CD4-positive, alpha-beta T cell treated with Interleukin-17A for 4 hours (primary cell): Measurements from ENCODE around the gene RASL11B.

Experiments used
- DNase-seq: peaks from one replicate; pipeline ENCODE4 v3.0.0-alpha.2; 2020; ENCODE audit warnings: mixed read lengths

Gene RASL11B

DNA sequence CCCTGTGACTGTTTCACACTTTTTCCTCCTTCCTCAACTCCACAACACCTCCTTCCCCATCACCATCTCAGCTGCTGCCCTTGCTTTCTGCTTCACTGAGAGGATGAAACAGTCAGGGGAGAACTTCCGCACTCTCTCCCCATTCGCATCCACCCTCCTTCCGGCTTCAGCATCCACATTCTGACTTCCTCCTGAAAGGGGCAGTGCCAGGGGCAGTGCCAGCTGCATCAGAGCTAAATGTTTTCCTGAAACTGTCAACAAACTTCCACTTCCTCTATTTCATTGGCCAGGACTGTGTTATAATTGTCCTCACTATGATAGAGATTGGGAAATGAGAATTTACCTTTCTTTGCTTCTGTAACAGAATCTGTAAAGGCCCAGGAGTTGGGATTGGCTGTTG lies 18.2 kb upstream of the RASL11B start:
- no peak for DNase-seq

DNA sequence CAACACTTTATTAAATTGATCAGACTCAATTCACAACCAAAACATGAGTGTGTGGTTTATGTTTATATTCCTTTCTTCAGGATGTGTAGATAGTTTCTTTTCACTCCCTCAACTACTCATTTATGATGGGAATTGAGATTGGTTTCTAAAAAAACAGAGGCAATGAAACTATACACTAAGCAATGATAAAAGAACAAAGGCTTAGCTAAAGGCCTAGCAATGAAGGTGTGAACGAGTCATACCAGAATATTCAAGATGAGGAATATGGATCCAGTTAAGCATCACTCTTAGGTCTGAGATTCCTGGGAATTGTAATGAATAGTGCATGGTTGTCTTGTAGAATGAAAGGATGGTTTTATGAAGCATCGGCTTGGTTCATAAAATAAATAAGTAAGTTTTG lies 17.5 kb upstream of the RASL11B start:
- DNase-seq, result no peak

DNA sequence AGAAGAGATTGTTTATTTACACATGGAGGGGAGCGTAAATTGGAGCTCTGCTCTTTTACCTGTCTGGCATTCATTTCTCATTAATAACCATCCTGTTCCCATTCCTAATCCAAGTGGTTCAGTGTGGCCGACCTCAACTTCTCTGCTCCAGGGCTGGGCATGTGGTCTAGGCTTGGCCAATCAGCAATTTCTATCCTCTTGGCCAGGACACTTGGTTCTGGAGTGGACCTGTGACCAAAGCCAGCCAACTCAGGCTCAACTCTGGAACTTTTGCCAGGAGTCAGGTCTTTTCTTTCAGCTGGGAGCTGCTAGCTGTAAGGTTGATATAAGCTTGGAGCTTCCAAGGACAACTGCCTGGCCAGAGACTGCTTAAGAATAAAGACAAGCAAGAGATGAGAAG lies 15.6 kb upstream of the RASL11B start:
- no peak for DNase-seq

DNA sequence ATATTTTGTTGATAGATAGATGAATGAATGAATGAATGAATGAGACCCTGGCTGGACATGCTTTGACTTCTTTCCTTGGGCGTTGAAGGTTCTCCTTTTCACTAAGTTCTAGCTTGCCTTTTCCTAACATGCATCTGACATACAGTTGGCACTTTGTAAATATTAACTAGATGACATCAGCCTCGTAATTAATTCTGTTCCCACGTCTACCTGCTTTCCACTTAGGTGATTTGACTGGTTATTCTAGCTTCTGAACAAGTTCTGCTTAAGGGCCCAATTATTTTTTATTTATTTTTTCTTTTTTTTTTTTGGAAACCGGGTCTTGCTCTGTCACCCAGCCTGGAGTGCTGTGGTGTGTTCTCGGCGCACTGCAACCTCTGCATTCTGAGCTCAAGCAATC lies 13.9 kb upstream of the RASL11B start:
- DNase-seq, result no peak

DNA sequence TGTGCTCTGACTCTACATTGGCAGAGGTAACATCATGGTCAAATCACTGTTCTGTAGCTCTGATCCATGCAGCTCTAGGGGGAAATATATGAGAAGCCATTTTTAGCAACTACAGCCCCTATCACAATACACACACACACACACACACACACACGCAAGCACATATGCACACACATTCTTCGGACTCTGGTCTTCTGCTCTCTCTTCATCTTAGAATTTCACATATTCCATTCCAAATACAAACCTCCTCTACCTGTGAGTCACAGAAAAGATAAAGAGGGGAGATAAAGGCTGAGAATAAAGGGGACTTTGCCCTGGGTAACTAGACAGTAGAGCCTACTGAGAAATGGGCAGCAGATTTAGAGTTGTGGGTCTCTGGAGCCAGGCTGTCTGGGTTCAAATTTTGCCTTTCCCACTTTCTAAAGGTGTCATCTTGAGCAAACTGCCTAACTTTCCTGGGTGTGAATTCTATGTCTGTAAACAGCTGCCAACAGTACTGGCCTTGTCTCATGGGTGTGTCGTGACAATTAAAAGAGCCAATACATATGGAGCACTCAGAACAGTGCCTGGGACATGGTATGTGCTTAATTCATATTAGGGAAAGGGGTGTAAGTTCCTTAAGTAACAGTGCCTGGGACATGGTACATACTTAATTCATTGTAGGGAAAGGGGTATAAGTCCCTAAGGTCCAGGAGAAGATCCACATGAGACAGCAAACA lies 11.6 kb upstream of the RASL11B start:
- no peak for DNase-seq

DNA sequence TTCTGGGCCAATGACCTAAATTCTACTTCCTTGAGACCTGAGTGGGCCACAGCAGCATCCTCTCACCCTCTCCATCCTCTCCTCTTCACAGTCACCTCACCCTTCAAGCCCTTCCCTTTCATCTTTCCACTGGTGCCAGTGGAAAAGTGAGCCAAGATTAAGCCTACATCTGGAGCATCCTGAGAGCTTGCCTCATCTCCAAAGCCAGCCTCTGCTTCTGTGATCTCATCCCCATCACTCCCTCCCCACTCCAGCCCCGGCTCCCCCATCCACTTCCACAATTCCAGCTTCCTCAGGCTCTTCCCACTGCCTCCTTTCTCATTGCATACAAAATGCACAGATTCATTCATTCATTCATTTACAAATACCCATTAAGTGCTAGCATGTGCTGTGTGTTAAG lies 10.1 kb upstream of the RASL11B start:
- DNase-seq, result no peak

DNA sequence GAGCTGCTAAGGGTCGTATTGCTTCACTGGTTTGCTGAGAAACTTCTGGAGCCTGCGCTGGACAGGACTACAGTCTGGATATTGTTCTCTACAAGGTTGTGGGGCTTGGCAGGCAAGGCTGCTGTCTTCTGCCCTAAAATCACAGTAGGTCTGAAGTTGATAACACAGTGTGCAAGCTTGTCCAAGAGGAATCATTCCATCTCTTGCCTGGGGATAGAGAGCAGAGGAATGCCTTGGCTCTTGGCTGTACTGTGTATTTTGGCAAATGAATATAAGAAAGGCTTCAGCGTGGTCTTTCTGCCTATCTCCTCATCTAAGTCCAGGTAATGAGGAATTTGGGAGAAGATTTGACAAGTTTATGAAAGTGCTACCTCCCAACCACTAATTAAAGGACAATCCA lies 9.4 kb upstream of the RASL11B start:
- no peak for DNase-seq

DNA sequence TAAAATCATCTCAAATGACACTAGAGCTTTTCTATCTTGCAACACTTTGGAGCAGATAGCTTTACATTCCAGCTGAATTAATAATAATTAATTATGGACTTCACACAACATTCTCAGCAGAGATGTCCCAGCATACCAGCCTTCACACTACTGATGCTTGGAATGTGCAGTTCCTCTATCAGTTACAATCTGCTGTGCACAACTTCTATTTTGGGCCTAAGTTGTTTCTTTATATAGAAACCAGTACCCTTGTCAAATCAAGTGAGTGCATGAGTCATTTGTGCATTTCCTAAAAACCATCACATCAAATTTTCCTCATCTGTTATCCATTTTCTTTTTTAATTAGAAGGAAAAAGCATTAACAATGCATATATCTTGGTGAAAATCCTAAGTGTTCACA lies 8.8 kb upstream of the RASL11B start:
- DNase-seq, result no peak

DNA sequence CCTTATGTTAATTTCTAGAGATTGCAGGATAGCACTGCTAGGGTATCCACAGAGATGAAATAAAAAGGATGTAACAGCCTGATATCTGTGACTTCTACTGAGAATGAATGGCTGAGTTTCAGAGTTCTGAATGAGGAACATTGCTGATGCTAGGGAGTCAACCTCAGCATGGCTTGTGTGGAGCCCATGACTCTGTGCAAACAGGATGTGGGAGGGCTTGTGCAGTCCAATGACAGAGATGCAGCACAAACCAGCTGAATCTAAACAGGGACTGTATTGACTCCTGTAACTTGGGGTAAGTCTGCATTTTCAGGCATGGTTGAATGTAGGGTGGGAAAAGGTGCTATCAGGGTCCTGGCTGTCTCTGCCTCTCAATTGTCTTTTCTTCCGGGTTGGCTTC lies 5.3 kb upstream of the RASL11B start:
- no peak for DNase-seq

DNA sequence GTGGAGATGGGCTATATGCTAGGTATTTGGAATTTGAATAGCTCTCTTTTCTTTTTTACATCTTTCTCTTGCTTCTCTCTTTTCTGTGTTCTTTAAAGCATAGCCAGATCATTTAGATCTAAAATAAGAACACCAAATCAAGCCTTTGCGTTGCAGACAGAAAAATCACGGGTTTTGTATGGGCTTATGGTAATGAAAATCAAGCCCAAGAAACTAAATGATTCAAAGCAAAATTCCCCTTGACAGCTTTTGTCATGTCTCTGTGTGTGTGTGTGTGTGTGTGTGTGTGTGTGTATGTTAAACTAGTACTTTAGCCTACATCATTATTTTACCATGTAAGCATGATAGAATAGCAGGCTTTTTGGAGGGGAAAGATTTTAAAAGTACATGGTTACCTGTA lies 1.8 kb upstream of the RASL11B start:
- no peak for DNase-seq

DNA sequence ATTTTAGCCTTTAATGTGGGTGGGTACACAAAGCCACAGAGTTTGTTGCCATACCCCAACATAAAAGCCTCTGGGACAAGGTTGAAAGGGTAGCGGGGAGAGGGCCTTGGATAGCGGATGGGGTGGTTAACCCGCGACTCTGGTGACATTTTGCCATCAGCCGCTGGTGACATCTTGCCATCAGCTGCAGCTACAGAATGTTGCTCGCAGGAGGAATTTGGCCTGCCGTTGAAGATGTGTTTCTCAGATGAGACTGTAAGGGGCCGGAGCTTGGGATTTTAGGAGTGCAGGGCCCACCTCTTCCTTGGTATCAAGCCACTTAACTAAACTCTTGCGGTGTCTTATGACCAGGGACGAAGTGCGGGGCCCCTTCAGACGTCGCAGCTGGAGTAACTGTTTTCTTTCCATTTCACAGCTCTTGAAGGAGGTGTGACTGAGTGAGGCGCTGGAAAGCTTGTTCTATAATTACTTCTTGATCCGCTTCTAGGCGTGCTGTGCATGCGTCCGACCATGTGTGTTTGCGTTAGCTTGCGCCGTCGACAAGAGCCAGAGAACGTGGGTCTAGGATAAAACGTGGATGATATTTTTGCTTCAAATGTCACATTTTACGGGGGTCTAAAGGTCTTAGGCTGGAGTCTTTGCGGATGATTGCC lies 820 bp upstream of the RASL11B start:
- DNase-seq, result no peak

DNA sequence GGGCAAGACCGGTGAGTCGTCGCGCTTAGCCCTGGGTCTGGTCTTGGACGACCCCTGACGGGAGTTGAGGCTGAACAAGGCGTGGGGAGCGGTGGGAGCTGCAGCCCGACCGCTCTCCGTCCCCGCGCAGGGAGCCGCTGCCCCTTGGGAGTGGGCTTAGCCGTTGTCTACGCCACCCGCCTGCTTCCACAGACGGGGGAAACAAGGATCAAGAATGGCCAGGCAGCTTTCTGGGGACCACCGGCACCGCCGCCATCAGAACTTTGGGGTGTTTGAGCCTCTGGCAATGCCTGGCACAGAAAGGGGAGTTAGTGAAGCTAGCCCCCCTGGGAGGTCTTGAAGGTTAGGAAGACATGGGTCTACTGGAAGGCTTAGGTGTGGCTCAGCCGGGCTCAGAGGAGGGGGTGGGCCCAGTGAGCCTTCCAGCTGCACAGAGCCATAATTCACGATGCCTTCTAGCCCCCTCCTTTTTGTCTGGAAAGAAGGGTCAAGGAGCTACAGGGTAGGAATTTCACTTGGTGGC lies 583 bp downstream of the RASL11B start:
- no peak for DNase-seq

DNA sequence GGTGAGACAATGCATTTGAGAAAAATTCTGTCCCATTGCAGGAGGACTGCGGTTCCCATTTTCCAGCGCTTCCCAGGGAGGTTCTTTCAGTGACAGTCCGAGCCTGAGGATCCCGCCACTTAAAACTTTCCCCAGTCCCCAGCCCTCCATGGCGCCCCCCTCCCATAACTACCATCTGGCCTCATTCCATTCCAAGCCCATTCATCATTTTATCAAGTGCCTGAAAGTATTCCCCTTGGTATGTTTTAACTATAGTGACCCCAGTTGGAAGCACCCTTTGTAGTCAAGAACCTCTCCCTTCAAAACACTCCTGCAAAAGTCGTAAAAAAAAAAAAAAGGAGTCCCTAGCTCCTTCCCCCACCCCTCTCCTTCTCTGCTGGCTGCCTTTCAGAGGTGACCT lies 1.2 kb downstream of the RASL11B start:
- no peak for DNase-seq

DNA sequence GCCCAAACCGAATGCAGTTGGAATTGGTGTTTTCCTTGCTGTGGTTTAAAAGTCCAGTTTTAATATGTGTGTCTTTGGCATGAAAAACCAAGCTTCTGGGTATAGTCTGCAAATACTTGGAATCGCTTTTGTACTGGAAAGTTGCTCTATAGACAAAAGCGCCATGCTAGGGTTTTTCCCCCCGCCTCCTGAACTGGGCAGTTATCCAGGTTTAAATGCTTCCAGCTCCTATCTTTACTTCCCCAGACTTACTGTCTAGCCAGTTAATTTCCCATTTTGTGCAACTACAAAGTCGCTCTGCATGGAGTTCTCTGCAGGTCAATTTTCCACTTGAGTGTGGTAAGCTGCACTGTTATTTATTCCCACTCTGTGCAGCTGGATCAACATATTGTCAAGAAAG lies 2.7 kb downstream of the RASL11B start:
- DNase-seq, result no peak

DNA sequence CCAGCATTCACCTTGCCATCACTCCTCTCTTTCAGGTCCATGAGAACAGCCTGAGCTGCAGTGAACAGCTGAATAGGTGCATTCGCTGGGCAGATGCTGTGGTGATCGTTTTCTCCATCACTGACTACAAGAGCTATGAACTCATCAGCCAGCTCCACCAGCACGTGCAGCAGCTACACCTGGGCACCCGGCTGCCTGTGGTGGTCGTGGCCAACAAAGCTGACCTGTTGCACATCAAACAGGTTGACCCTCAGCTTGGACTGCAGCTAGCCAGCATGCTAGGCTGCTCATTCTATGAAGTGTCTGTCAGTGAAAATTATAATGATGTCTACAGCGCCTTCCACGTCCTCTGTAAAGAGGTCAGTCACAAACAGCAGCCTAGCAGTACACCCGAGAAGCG lies 3.2 kb downstream of the RASL11B start:
- no peak for DNase-seq

DNA sequence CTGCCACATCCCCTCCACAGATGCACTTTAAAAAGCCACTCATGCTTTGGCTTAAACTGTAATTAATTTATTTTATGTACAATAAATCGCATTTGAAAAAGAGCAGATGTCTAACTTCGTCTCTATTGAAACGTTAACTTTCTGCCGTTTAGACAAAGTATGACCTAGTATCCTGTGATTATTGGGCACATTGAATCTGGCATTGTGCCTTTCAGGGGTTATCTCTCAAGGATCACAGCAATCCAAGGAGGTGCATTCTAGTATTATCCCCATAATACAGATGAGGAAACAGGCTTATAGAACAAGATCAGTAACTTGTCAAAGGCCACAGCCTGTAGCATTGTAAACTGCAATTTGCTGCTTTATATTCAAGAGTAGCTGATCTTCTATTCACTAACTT lies 4.6 kb downstream of the RASL11B start:
- DNase-seq, result no peak

DNA sequence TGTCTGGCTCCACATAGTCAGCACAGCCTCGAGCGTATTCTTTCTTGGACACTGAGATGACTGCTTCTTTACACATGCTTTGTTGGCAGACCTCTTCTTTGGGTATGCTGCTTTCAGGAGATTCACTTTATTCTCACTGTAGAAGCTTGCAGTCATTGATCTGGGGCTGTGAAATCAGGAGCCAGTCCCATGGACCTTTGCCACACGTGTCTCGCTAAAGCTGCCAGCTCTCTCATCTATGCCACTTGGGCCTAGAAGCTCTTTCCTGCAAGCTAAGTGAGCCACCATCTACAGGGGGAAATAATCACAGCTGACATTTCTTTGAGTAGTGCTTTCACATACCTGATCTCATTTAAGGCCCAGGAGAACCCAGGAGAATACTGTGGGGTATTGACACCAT lies 5.0 kb downstream of the RASL11B start:
- no peak for DNase-seq

DNA sequence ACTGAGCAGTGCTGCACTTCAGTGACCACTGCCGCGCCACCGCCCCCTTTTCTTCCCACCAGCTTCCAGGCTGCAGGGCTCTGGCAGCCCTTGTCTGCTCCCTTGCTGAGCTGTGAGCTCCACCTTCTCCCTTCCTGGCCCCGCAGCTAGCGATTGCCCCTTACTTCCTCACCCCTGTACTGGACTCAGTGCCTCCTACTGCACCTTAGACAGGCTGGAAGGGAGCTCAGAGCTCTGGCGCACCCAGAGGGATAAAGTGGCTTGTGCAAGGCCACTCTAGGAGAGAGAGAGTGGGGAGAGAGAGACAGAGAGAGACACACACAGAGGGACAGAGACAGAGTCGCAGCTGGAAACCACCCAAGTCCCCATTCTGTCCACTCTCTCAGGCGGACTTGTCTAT lies 6.0 kb downstream of the RASL11B start:
- no peak for DNase-seq

DNA sequence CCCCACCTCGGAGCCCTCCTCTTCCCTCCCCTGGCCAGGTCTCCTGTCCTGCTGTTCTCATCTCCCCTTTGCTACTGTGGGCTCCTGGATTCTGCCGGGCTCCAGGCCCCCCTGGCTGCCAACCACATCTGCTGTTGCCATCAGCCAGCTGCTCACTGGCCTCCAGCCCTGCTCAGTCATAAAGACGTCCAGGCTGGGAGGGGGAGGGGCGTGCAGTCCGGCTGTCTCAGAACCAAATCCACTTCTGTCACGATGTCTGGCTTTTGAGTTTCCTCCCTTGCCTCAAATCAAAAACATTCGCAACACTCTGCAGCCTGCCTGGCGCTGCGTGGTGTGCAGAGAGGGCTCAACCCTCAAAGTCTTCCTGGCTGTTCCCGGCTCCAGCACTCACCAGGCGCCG lies 7.1 kb downstream of the RASL11B start:
- DNase-seq, result no peak

DNA sequence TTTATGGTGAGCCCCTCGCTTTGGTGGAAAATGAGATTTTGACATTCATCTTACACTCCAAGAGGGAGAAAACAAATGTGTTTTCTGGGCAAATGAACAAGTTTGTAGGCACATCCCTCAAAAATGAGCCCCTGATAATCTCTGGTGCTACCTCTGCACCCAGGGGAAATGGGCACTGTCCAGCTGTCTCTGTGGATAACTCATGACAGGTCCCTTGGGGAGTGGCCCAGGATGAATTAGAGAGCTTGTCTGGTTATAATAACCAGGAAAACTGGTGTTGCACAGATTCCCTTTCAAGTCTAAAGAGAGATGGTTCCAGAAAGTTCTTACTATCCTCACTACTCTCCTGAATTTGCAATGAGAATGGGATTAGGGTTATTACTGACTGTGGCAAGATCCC lies 7.5 kb downstream of the RASL11B start:
- DNase-seq, result no peak

DNA sequence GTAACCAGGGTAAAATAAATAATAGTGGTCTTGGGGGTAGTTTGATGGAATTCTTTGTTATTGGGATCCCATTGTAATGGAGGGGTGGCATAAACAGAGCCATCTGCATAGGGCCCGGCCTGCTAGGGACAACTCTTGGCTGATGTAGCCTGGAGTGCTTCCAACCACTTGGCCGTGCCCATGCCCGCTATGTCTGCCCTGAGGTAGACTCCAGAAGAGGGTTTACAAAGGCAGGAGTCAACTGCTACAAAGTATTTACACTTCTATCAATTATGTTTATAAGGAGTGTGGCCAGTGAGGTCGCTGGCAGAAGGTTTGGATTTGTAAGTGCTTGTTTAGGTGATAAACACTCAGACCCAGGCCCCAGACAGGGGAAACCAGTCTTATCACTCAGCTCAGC lies 8.1 kb downstream of the RASL11B start:
- no peak for DNase-seq

DNA sequence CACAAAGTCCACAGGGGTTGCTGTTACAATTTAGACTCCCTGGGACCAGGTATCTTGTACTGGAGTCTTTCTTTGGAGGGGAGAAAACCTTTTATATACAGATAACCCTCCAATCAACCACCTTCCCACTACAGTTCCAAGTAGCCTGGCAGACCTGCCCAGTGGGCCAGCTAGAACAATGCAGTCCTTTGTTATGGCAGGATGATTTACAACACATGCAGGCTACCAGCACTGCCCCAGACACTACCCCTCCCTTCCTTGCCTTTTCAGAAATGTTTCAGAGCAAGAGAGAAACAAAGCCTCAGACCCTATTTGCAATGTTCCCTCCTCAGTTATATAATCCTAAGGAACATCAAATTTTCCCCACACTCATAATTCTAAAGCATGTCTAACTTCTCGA lies 11.1 kb downstream of the RASL11B start:
- DNase-seq, result no peak

DNA sequence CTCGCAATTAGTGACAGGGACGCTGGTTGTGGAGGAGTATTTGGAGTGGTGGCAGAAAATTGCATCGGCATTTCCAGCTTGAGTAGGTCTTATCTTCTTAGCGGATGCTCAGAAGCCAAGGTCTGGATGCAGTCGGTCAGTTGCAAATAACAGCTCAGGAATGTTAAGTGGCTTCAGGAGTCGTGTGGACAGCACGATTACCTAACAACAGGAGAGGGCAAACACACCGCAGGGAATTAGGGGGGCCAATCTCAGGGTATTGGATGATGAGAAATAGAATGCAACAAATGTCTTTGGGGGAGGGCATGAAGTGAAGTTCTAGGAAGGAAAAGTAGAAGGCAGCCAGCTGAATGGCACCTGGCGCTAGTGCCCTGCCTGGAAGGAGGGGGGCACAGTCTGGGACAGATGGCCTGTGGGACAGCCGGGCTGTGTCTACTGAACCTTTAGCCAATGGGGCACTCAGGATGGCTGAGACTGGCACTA lies 11.8 kb downstream of the RASL11B start:
- no peak for DNase-seq

DNA sequence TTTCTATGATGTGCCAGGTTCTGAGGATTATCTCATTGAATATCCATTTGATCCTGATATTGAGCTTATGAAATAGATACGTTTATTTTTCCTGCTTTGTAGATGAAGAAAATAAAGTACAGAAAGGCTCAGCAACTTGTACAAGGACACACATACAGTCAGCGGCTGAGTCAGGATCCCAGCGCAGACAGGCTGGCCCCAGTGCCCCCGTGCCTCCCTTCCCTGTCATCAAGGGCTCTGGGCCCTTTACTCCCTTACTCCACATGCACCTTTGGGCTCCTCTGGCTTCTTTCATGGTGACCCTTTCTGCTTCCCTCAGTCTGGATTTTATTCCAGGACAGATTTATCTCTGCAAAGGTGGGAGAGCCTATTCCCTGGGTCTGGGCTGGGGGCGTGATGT lies 12.8 kb downstream of the RASL11B start:
- no peak for DNase-seq

DNA sequence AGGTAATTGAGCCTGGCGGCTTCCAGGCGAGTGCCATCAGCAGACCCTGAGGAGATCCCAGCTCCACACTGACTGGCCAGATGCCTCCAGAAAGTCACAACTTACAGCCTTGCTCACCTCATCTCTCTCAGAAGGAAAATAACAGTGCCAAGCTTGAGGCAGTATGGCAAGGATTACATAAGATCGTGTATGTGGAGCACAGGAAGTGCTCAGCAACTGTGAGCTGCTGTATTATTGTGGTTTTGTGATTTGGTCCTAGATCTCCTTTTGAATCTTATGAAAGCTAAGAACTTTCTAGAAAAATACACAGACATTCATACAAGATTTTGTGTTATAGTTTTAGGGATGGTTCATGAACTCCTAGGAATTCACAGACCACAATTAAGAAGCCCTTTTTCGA lies 14.0 kb downstream of the RASL11B start:
- no peak for DNase-seq
